ENCODE data around the gene CCDC167.

CCDC167 gene
- 6.2 to 13.7 (median 12.0) reads per million in 4 donors for total RNA-seq

DNA sequence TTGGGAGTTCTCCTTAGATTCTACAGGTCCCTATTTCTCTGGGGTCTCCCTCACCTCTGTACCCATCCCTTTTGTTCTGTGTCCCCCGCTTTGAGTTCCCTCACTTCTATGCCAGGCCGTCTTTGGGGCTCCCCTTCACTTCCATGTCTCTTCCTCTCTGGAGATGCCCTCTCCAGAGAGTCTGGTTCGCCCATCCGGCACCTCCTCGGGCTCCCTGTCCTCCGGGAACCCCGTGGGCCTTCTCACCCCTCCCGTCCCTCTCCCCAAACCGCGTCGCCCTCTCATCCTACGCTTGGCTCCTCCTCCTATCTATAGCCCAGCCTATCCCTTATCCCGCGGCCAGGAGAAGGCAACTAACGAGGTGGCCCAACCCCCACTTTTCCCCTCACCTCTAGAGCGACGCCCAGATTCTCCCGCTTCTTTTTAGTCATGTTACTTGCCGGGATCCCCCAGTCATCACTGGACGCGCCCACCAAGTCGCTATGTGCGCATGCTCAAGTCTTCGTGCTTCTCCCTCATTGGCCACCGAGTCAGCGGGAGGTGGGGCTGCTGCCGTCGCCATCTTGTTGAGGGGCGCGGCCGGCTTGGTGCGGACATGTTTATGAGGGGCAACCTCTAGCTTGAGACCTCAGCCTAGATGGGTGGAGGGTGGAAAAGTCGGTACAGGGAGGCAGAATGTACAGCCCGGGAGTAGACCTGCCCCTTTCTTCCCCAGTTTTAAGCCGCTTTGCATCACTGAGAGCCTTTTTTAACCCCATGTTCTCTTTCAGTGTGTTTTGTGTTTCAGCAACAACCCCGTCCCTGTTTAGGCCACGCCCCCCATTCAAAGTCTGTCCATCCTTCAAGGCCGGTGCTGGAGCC, at the start of gene CCDC167:
Gene CCDC167, minus strand, starts transcription at position 461 of the 861 bp plus-strand sequence. Its CDS starts 30 bp downstream, at position 431.
- peak; percentile 92 to 97 (median 95) for DNase-seq

DNA sequence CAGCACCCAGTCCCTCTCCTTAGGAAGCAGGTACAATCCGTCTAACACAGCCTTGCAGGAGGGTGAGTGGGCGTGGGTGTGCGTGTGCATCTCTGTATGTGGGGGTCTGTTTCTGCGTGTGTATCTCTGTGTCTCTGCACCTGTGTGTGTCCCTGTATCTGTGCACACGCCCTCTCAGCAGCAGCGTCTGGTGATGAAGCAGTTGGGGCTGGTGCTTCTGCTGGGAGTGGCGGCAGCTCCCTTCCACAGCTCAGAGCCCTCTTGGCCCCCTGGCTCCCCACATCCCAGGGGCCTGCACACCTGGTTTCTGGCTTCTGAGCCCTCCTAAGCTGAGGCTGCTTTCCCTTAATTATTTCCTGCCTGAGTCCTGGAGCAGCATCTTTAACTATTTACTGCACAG, 49.5 kb upstream of the CCDC167 start:
- no peak for DNase-seq

GRCh38 chr6:37548067-37548674, 48.5 kb upstream of the CCDC167 start:
- no peak for DNase-seq

DNA sequence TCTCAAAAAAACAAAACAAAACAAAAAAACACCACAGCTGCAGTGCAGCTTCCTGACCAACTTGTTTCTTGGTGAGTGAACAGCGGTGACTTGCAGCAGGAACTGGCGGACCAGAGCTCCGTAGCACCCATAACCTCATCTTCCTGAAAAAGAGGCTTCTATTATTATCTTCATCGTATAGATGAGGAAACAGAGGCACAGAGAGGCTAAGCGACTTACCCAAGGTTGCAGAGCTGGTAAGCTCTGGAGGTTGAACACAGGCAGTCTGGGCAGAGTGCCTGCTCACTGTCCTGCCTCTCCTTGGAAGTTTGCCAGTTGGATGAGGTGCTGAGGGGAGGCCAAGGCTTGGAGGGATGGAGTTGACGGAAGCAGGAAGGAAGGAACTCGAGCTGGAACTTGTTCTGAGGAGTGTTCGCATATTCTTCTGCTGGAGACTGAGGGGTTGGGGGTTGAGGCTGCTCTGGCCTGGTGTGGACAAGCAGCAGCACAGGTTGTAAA, 47.9 kb upstream of the CCDC167 start:
- peak in 1 of 5 donors; percentile 44 for DNase-seq

GRCh38 chr6:37546141-37546871, 46.6 kb upstream of the CCDC167 start:
- DNase-seq = no peak

DNA sequence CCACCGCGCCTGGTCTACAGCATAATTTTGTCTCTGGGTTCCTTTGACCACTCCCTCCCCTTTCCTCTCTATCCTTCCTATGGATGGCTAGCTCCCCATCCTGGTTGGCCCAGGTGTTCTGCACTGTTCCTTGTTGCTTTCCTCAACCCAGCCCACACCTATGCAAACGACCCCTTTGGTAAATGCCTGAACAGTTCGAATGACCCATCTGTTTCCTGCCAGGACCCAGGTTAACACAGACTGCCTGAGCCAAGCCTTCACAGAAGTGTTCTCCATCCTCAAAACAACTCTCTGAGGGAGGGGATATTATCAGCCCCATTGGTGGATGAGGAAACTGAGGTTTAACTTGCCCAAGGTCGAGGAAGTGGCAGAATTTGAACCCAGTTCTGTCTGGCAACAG, 44.8 kb upstream of the CCDC167 start:
- DNase-seq = no peak

- no peak for DNase-seq
These were observed 43.7 kb upstream of the CCDC167 start for GRCh38 chr6:37543361-37543760.

DNA sequence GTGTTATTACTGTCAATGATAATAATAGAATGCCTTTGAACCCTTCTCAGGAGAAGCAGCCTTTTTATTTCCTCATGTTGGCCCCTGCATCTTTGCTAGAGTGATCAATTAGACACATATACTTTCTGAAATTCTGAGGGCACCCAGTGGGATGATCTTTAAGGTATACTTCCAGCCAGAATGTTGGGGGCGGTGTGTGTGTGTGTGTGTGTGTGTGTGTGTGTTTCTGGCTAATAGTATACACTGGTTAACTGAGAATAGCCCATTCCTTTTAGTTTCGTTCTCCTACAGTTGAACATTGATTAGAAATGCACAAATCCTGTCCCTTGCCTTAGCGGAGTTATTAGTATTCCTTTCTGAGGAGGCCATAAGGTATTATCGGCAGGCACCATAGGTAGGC, 41.7 kb upstream of the CCDC167 start:
- DNase-seq = no peak

GRCh38 chr6:37540390-37540789, 40.7 kb upstream of the CCDC167 start:
- DNase-seq = no peak

DNA sequence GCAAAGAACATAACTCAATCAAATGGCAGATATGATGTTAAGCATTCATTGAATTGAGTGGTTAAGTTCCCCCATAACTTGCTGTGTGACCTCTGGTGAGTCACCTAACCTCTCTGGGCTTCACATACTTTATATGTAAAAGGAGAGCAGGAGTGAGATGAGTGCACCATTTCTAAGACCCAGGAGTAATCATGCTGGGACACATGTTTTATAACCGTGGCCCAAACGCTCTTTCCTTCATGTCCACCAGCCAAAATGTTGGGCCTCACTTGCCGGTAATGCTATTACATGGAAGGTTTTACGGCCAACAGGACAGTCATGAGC, 40.3 kb upstream of the CCDC167 start:
- DNase-seq = no peak

DNA sequence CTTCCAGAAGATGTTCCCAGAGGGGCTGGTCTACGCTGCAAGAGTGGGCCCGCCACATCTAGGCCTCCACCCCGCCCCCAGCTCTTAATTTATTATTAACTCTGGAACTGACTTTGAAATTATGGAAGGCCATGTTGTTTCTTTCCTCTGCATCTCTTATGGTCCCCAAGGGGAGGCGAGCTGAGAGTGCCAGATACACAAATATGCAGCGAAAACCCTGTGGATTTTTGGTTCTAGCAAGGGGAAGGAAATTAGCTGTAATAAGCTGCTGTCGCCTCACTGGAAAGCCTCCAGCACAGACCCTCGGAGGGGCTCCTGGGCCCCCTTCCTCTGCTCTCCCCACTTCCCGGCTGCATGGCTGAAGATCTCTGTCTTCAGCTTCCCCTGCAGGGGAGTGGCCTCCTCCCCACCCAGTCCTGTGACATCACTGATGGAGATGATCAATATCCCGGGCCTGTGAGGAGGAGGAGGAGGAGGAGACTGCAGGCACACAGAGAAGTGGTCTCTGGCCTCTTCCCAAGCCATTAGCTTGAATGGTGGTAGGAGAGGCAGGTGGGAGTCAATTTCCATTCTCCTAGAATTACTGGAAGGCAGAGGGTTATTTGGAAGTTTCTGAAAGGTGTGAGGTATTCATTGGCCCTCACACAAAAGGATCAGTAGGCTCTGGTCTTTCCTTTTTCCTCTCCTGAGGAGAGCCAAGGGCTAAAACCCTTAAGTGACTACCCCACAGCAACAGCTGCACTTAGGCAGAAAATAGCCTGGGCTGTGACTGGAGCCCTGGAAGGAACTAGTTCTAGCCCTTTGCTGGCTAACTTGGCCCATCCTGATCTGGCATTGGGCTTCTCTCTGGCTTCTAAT, 39.7 kb upstream of the CCDC167 start:
- no peak for DNase-seq

GRCh38 chr6:37538107-37538506, 38.4 kb upstream of the CCDC167 start:
- no peak for DNase-seq

- DNase-seq = no peak
These were observed 37.9 kb upstream of the CCDC167 start for GRCh38 chr6:37537548-37537947.

GRCh38 chr6:37536491-37537190, 36.9 kb upstream of the CCDC167 start:
- no peak for DNase-seq

- DNase-seq = no peak
These were observed 36.2 kb upstream of the CCDC167 start for GRCh38 chr6:37535759-37536490.

DNA sequence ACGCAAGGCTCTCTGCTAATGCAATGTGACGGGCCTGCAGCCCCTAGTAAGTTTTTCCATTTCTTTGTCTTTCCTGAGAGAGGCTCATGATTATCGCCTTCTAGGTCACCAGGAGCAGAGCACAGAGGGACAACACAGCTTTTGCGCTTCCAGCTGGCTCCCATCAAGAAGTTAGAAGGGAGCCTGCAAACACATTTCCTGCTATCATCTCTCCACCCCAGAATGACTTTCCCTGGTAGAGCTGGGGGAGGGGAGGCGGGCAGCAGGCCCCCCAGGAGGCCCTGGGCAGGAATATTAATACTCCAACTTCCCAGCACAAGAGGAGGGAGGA, 35.7 kb upstream of the CCDC167 start:
- no peak for DNase-seq

GRCh38 chr6:37534893-37535292, 35.2 kb upstream of the CCDC167 start:
- DNase-seq = no peak

DNA sequence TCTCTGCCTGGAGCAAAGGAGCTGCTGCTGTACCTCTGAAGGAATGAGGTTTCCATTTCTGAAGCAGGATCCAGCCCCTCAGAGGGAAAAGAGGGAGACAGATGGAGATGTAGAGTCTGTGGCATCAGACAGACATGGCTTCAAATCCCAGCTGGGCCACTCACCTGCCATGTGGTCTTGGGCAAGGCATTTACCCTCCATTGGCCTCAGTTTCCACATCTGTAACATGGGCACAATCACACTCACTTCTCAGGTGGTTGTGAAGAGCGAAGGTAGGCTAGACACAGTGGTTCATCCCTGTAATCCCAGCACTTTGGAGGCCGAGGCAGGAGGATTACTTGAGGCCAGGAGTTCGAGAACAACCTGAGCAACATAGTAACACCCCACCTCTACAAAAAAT, 32.4 kb upstream of the CCDC167 start:
- DNase-seq = no peak

DNA sequence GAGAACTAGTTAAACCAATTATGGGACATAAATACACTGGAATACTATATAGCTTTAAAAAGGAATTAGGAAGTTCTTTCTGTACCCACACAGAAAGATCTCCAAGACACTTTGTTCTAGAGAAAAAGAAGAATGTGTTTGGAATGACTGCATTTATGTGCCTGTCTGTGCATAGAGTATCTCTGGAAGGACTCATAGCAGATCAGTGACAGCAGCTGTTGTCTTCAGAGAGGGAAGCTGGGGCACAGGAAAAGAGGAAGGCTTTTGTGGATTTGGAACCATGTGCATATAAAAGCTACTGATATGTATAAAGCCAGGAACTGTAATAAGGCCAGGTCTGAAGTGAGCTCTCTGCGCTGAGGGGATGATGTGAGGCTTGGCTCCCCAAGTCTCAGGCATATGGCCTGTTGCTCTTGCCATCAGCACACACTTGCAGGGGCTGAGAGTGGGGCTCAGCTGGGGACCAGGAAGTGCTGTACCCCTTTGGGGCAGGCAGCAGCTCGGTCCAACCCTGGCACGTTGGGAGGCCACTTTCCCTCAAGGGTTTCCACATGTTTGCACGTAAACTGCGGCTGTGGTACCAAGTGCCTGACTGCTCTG, 31.8 kb upstream of the CCDC167 start:
- no peak for DNase-seq

DNA sequence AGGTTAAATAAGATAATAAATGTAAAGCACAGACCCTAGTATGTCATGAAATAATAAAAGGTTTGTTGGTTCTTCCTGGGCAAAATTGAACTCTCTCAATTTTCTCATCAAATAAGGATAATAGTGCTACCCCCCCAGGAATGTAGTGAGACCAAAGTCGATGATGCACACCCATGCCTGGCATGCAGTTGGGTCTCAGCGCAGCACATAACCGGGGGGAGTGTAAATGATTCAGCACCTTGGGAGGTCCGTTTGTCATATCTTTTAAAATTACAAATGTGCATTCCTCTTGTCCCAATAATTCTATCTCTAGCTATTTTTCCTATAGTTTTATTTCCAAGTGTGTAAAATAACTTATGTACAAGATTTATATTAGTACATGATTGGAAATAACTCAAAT, 31.3 kb upstream of the CCDC167 start:
- no peak for DNase-seq

GRCh38 chr6:37530297-37530696, 30.6 kb upstream of the CCDC167 start:
- DNase-seq = no peak

Data from T-helper 1 cell (primary cell).